SK-N-SH treated with all-trans-retinoic acid at 6 μM for 48 hours (cell line): ENCODE measurements around the gene PCDHGA5.

Source experiments
- PPARA ChIP-seq: fragments of 250-450 bp; sonication (Bioruptor Pico); IDR thresholded peaks from 2 replicates; pipeline ENCODE4 v1.5.0; 2020; ENCODE audit warnings: mild to moderate bottlenecking, borderline replicate concordance
- TCF4 ChIP-seq: fragments of 250-450 bp; sonication (Bioruptor Pico); IDR thresholded peaks from 2 replicates; pipeline ENCODE4 v1.8.0; 2021; ENCODE audit warnings: mild to moderate bottlenecking, moderate library complexity, borderline replicate concordance
- ZC3H10 ChIP-seq: fragments of 250-450 bp; sonication (Bioruptor Pico); IDR thresholded peaks from 2 replicates; pipeline ENCODE4 v1.5.1; 2021; ENCODE audit warnings: mild to moderate bottlenecking, moderate library complexity

GRCh38 chr5:141319202-141319601 lies 44.8 kb upstream of the PCDHGA5 start:
- TF ChIP-seq TCF4 (CRISPR knock-in tag) (no peak), PPARA (CRISPR knock-in tag) (no peak), ZC3H10 (CRISPR knock-in tag) (no peak)
